ENCODE data around the gene ELOA2.
"Not testable (repeated sequence)": the region's sequence is repeated elsewhere in the genome, so short reads cannot be mapped to it uniquely, and the experiment has no call there.

The ELOA2 gene

GRCh38 chr18:47019870-47020269 is 15.6 kb downstream of the ELOA2 start:
- not testable (repeated sequence) for DNase-seq
